GM18858 (cell line): ENCODE data around the gene FMN2.

Source experiments
- ATAC-seq: cut with Tn5 transposase; IDR thresholded peaks from one replicate; pipeline ENCODE4 v1.9.1; 2021; ENCODE audit not compliant: unreplicated experiment

FMN2 gene

GRCh38 chr1:240091614-240092300 lies at the start of gene FMN2:
FMN2 (plus strand) TSS chr1:240091883; CDS start chr1:240092110, 227 bp downstream.
- ATAC-seq: no peak

- no peak for ATAC-seq
Observed at GRCh38 chr1:240044620-240045019, 47.1 kb upstream of the FMN2 start.

GRCh38 chr1:240046000-240046399 lies 45.7 kb upstream of the FMN2 start:
- ATAC-seq: no peak

DNA sequence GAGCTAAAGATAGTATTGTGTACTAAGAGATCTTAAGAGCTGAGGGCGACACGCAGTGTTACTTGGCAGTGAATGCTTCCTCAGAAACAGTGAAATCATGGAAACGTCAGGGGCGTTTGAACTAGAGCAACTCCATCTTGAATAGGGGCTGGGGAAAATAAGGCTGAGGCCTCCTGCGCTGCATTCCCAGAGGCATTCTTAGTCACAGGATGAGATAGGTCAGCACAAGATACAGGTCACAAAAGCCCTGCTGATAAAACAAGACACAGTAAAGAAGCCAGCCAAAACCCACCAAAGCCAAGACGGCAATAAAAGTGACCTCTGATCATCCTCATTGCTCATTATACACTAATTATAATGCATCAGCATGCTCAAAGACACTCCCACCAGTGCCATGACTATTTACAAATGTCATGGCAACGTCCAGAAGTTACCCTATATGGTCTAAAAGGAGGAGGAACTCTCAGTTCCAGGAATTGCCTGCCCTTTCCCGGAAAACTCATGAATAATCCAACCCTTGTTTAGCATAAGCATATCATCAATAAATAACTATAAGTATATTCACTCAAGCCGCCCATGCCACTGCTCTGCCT lies 37.5 kb upstream of the FMN2 start:
- no peak for ATAC-seq

DNA sequence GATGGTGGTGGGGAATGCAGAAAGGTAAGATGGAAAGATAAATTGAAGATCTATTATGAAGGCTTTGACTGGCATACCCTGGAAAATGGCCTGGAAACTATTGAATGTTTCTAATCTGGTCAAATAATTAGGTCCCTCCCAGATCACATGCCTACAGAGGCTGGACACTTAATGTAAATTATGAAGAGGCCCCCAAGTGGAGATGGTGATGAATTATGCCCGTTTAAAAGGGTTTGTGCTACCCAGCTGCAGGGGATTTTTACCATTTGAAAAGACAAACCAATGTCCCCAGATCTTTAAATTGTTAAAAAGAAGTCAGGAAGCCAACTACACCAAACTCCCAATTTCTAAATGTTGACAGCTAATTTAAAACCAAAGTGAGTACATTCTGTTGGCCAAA lies 35.7 kb upstream of the FMN2 start:
- no peak for ATAC-seq

GRCh38 chr1:240056350-240056749 lies 35.3 kb upstream of the FMN2 start:
- no peak for ATAC-seq

DNA sequence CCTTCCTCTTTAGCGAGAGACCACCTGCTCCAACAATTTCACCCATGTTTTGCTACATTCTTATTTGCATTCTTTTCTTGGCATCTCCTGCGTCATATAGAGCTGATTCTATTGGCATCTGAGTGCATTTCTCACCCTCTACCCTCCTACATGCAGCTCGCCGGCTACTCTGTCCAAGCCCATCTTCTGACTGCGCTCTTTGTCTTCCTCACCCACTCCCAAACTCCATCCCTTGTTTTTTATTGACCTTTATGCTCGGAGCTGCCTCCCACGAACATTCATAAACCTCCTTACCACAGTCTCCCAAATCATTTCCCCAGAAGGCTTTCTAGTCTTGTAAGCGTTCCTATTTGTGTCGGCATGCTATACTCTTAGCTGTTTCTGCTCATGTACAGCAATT lies 33.6 kb upstream of the FMN2 start:
- ATAC-seq: no peak

DNA sequence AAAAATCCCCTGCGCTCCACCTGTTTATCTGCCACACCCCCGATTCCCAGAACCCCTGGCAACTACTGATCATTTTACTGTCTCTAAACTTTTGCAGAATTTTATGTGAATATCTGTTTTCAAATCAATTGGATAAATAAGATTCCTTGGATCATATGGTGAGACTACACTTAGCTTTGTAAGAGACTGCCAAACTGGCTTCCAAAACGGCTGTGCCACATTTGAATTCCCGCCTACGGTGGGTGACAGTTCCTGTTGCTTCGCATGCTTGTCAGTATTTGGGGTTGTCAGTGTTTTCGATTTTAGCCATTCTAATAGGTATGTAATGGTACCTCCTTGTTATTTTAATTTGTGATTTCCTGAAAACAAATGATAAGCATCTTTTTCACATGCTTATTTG lies 22.7 kb upstream of the FMN2 start:
- ATAC-seq: no peak

GRCh38 chr1:240070188-240070587 lies 21.5 kb upstream of the FMN2 start:
- no peak for ATAC-seq

- no peak for ATAC-seq
Observed at GRCh38 chr1:240073097-240073496, 18.6 kb upstream of the FMN2 start.

DNA sequence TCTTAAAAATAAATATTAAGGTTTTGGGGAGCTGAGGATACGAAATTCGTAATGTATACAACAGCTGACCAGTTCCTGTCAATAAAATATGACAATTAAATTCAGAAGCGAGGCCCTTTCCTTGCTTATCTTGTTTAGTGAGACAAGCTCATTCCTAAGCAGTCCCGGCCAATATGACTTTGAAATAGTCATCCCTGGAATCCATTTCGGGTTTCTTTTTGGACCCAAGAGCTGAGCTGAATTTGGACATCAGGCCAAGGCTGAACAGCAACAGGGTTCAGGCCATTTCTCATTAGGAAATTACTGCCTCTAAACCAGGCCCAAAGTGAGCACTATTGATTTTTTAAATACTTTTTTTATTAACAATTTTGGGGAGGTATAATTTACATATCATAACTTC lies 17.3 kb upstream of the FMN2 start:
- ATAC-seq: no peak

DNA sequence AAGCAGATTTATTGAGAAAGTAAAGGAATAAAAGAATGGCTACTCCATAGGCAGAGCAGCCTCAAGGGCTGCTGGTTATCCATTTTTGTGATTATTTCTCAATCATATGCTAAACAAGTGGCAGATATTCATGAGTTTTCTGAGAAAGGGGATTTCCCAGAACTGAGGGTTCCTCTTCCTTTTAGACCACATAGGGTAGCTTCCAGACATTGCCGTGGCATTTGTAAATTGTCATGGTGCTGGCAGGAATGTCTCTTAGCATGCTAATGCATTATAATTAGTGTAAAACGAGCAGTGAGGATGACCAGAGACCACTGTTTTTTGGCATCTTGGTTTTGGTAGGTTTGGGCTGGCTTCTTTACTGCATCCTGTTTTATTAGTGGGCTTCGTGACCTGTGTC lies 16.8 kb upstream of the FMN2 start:
- ATAC-seq: no peak

DNA sequence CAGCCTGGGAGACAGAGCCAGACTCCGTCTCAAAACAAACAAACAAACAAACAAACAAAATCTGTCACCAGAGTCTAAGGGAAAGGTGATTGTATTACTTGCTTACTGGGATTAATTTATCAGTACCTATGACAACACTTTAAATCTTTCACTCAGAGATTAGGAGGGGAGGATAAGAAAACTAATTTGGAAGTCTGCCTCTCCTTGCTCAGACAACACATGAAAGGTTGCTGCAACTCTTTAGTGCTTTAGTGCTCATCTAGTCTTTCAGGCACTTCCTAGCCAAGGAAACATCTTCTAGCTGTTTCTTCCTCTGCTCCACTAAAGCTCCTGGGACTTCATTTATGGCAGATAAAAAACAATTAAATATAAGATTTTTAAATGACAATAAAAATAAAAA lies 7.3 kb upstream of the FMN2 start:
- no peak for ATAC-seq

GRCh38 chr1:240084749-240085148 lies 6.9 kb upstream of the FMN2 start:
- no peak for ATAC-seq

- ATAC-seq: no peak
Observed at GRCh38 chr1:240086726-240087125, 5.0 kb upstream of the FMN2 start.

- no peak for ATAC-seq
Observed at GRCh38 chr1:240090014-240090413, 1.7 kb upstream of the FMN2 start.

- ATAC-seq: no peak
Observed at GRCh38 chr1:240090957-240091600, 604 bp upstream of the FMN2 start.

DNA sequence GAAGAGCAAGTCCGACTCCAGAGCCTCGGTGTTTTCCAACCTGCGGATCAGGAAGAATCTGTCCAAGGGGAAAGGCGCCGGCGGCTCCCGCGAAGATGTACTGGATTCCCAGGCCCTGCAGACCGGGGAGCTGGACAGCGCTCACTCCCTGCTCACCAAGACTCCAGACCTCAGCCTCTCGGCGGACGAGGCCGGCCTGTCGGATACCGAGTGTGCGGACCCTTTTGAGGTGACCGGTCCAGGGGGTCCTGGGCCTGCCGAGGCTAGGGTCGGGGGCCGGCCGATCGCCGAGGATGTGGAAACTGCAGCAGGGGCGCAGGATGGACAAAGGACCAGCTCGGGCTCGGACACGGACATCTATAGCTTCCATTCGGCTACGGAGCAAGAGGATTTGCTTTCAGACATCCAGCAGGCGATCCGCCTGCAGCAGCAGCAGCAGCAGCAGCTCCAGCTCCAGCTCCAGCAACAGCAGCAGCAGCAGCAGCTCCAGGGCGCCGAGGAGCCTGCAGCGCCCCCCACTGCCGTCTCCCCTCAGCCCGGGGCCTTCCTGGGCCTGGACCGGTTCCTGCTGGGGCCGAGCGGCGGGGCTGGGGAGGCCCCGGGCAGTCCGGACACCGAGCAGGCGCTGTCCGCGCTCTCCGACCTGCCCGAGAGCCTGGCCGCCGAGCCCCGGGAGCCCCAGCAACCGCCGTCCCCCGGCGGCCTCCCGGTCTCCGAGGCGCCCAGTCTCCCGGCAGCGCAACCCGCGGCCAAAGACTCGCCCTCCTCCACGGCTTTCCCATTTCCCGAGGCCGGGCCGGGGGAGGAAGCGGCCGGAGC lies 827 bp downstream of the FMN2 start:
- no peak for ATAC-seq

DNA sequence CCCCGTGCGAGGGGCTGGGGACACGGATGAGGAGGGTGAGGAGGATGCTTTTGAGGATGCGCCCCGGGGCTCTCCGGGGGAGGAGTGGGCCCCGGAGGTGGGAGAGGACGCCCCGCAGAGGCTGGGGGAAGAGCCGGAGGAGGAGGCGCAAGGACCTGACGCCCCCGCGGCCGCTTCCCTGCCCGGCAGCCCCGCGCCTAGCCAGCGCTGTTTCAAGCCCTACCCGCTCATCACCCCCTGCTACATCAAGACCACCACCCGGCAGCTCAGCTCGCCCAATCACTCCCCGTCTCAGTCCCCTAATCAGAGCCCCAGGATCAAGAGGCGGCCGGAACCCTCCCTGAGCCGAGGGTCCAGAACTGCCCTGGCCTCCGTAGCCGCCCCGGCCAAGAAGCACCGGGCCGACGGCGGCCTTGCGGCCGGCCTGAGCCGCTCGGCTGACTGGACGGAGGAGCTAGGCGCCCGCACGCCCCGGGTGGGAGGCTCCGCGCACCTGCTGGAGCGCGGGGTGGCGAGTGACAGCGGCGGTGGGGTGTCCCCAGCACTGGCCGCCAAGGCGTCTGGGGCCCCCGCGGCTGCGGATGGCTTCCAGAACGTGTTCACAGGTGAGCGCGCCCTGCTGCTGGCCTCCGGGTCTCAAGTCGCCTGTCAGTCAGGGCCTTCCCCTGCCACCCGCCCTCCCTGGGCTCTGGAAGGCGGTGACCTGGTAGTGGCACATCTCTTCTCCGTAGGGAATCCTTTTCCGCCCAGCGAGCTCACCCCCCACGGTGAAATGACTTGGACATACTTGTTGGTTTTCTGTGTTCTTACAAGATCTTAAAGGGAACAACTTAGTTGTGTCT lies 1.7 kb downstream of the FMN2 start:
- ATAC-seq: no peak

DNA sequence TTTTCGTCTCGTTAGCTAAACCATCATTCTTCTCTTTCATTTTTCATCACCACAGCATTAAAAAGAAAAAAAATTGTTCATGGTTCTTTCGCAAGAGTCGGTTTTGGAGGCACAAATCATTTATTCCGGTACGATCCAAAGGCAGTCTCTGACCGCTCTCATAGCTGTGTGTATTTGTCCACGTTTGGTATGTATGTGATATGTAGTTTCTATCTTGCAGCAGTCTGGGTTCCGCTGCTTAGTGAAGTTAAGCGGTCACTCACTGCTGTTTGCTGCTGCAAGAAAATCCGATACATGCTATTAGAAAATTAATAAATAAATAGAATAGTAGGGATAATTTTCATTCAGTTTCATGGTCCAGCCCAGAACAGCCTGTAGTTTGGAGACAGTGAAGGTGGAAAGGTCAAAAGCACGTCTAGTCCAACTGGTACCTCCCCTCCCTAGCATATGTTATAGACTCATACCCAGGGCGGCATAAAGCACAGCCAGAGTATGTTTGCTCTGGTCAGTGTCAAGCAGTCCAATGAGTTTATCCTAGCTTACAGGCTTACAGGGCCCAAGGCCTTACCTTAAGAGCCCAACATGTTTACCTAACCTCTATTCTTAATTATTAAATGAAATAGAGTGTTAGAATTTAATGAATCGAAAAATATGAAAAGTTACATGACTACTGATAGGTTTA lies 2.5 kb downstream of the FMN2 start:
- no peak for ATAC-seq
